Measurements from ENCODE around the gene CPNE5. TPM values are rescaled to one million over a fixed set of nuclear protein-coding genes. Genes with fewer than 3 reads are reported as not detected.

Gene CPNE5
- total RNA-seq, 4 donors from 2014 or later = 9.5 to 33.8 (median 12.2) TPM

GRCh38 chr6:36752886-36753506, 86.2 kb downstream of the CPNE5 start:
- no peaks in the 10 kb centered on the region for H3K36me3 ChIP-seq
- TF ChIP-seq POLR2A (IDR thresholded peaks at IDR 0.05) (no peak), CTCF (IDR thresholded peaks at IDR 0.05) (no peak)
- H3K27me3 ChIP-seq = no peaks in the 10 kb centered on the region
- H3K9me3 ChIP-seq = peaks cover 0 to 4% of the 10 kb centered on the region in 2 donors
- intact Hi-C loops (cut with DNase I; ENCODE audit: low total_unique reads) = no loop called here
- no peak overlapping the region for H3K27ac ChIP-seq
- no peak overlapping the region for H3K4me3 ChIP-seq
- no peaks in the 10 kb centered on the region for H3K4me1 ChIP-seq
- no peak for DNase-seq

GRCh38 chr6:36752187-36752885, 86.9 kb downstream of the CPNE5 start:
- Histone ChIP-seq H3K27me3 (no peaks in the 10 kb centered on the region), H3K9me3 (peaks cover 0 to 4% of the 10 kb centered on the region in 2 donors), H3K27ac (no peak overlapping the region), H3K4me1 (no peaks in the 10 kb centered on the region), H3K36me3 (no peaks in the 10 kb centered on the region), H3K4me3 (no peak overlapping the region)
- intact Hi-C loops (cut with DNase I; ENCODE audit: low total_unique reads) = no loop called here
- no peak for TF ChIP-seq POLR2A (IDR thresholded peaks at IDR 0.05)
- no peak for TF ChIP-seq CTCF (IDR thresholded peaks at IDR 0.05)
- DNase-seq = no peak

- no peak overlapping the region for H3K4me3 ChIP-seq
- DNase-seq = no peak
- H3K36me3 ChIP-seq = no peaks in the 10 kb centered on the region
- H3K27me3 ChIP-seq = no peaks in the 10 kb centered on the region
- no peak for TF ChIP-seq POLR2A (IDR thresholded peaks at IDR 0.05)
- no peak for TF ChIP-seq CTCF (IDR thresholded peaks at IDR 0.05)
- H3K9me3 ChIP-seq = peaks cover 0 to 4% of the 10 kb centered on the region in 2 donors
- no peak overlapping the region for H3K27ac ChIP-seq
- intact Hi-C loops (cut with DNase I; ENCODE audit: low total_unique reads) = no loop called here
- no peaks in the 10 kb centered on the region for H3K4me1 ChIP-seq
Measured at GRCh38 chr6:36751833-36752186, 87.4 kb downstream of the CPNE5 start.

DNA sequence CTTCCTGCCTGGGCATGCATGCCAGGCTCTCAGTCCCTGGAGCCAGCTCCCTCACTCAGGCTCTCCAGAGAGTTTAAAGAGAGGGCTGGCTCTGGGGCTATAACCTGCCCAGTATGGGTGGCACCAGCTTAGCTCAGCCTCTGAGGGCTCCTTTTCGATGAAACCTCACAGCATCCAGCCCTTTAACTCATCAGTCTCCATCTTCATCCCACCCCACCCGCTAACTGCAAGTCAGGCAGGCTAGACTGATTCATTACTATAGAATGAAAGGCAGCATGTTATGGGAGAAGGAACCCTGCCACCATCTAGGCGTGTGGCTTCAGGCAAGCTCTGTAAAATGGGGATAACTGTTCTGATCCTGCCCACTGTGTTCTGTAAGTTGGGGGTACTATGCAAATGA, 88.2 kb downstream of the CPNE5 start:
- intact Hi-C loops (cut with DNase I; ENCODE audit: low total_unique reads) = no loop called here
- TF ChIP-seq CTCF (IDR thresholded peaks at IDR 0.05) (no peak), POLR2A (IDR thresholded peaks at IDR 0.05) (no peak)

DNA sequence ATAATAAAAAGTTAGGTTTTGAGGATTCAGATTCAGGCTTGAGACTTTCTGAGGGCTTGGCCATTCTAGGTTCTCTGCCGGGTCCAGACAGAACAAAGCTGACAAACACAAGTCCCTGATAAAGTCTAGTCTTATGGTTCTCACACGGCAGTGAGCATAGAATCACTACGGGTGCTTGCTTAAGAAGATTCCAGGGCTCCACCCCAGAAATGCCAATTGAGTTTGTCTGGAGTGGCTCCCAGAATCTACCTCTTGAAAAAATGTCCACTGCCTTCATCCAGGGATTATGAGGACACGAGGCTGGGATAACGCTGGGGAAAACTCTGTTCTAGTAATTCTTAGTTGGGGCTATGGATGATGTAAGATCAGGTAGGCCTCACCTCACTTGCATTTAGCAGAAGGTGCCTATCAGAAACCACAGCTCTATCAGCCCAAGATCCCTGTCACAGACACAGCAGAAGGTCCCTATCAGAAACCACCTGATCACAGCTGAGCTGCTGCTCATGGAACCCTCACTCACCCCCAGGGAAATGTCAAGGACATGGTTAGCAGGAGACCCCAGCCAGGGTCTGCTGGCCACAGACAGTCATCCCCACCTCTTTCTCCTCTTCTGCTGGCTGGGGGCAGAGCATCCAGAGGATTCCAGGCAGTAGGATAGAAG, 89.3 kb downstream of the CPNE5 start:
- H3K36me3 ChIP-seq = no peaks in the 10 kb centered on the region
- no peaks in the 10 kb centered on the region for H3K27me3 ChIP-seq
- no peak for DNase-seq
- peaks cover 0 to 4% of the 10 kb centered on the region in 2 donors for H3K9me3 ChIP-seq
- H3K4me3 ChIP-seq = no peak overlapping the region
- no peaks in the 10 kb centered on the region for H3K4me1 ChIP-seq
- intact Hi-C loops (cut with DNase I; ENCODE audit: low total_unique reads) = no loop called here
- no peak overlapping the region for H3K27ac ChIP-seq
- no peak for TF ChIP-seq CTCF (IDR thresholded peaks at IDR 0.05)

More for the DNA sequence above, 88.2 kb downstream of the CPNE5 start:
- peaks cover 0 to 4% of the 10 kb centered on the region in 2 donors for H3K9me3 ChIP-seq
- H3K4me3 ChIP-seq = no peak overlapping the region
- no peaks in the 10 kb centered on the region for H3K4me1 ChIP-seq
- DNase-seq = no peak
- no peaks in the 10 kb centered on the region for H3K27me3 ChIP-seq
- no peak overlapping the region for H3K27ac ChIP-seq
- no peaks in the 10 kb centered on the region for H3K36me3 ChIP-seq

Data from uterus (tissue), 4 donors.